Neural cell (in vitro differentiated cells): ENCODE measurements around the gene GFPT2. TPM values are rescaled to one million over a fixed set of nuclear protein-coding genes. Genes with fewer than 3 reads are reported as not detected.
A peak's percentile ranks its signal among the peaks of the same experiment; 100 is the strongest.

Source experiments
- H2AFZ ChIP-seq: fragments of 200-600, 300-800 bp; sonication (generic), shearing (Covaris generic); 2 replicates; pipeline ENCODE4 v1.6.0; 2014; ENCODE audit warnings: low read depth, mild to moderate bottlenecking, antibody characterized with exemption, low read length, moderate library complexity
- H3F3A ChIP-seq: fragments of 200-600 bp; shearing (Covaris generic); 2 replicates; pipeline ENCODE4 v1.6.1; 2016; ENCODE audit warnings: mild to moderate bottlenecking, moderate library complexity, mixed read lengths, antibody characterized with exemption, low read length; ENCODE audit not compliant: insufficient read depth, poor library complexity, severe bottlenecking
- H3K27ac ChIP-seq: fragments of 200-600, 300-800 bp; sonication (generic), shearing (Covaris generic); 2 replicates; pipeline ENCODE4 v1.5.1; 2014; ENCODE audit warnings: mild to moderate bottlenecking, low read length, moderate library complexity
- H3K27me3 ChIP-seq: fragments of 300-800, 200-600 bp; sonication (generic), shearing (Covaris generic); 2 replicates; pipeline ENCODE4 v1.6.0; 2014; ENCODE audit warnings: mild to moderate bottlenecking, low read depth, low read length, moderate library complexity; ENCODE audit not compliant: insufficient read depth
- H3K36me3 ChIP-seq: fragments of 300-800, 200-600 bp; sonication (generic), shearing (Covaris generic); 2 replicates; pipeline ENCODE4 v1.5.1; 2014; ENCODE audit warnings: mild to moderate bottlenecking, antibody characterized with exemption, low read length, moderate library complexity; ENCODE audit not compliant: insufficient read depth
- H3K4me2 ChIP-seq: fragments of 300-800, 200-600 bp; sonication (generic), shearing (Covaris generic); 2 replicates; pipeline ENCODE4 v1.6.0; 2014; ENCODE audit warnings: mild to moderate bottlenecking, low read length
- H3K4me3 ChIP-seq: fragments of 300-800, 200-600 bp; sonication (generic), shearing (Covaris generic); 2 replicates; pipeline ENCODE4 v1.5.1; 2014; ENCODE audit warnings: mild to moderate bottlenecking, low read length, moderate library complexity
- H3K79me2 ChIP-seq: fragments of 200-600 bp; shearing (Covaris generic); replicated peaks from 2 replicates; pipeline ENCODE4 v1.6.0; 2014; ENCODE audit warnings: mild to moderate bottlenecking, low read length, moderate library complexity; ENCODE audit not compliant: insufficient read depth
- H3K9ac ChIP-seq: fragments of 300-800, 200-600 bp; sonication (generic), shearing (Covaris generic); 2 replicates; pipeline ENCODE4 v1.6.1; 2016; ENCODE audit warnings: mild to moderate bottlenecking, low read length, mixed read lengths
- H3K9me2 ChIP-seq: fragments of 200-600 bp; shearing (Covaris generic); 2 replicates; pipeline ENCODE4 v1.6.1; 2016; ENCODE audit warnings: mild to moderate bottlenecking, low read length, mixed read lengths; ENCODE audit not compliant: insufficient read depth
- H3K9me3 ChIP-seq: fragments of 200-600, 300-800 bp; sonication (generic), shearing (Covaris generic); 2 replicates; pipeline ENCODE4 v1.6.1; 2016; ENCODE audit warnings: mild to moderate bottlenecking, mixed run types, low read length, moderate library complexity, mixed read lengths
- H4K20me1 ChIP-seq: fragments of 200-600 bp; shearing (Covaris generic); 2 replicates; pipeline ENCODE4 v1.6.1; 2016; ENCODE audit warnings: mild to moderate bottlenecking, mixed run types; ENCODE audit not compliant: insufficient read depth
- CTCF ChIP-seq: fragments of 450-650 bp; IDR thresholded peaks from 2 replicates; pipeline ENCODE4 v1.5.1; 2014; ENCODE audit warnings: antibody characterized with exemption, mild to moderate bottlenecking, moderate library complexity; ENCODE audit not compliant: poor library complexity, severe bottlenecking
- EP300 ChIP-seq: fragments of 450-650 bp; conservative IDR thresholded peaks from 2 replicates; pipeline ENCODE4 v1.6.1; 2014; ENCODE audit warnings: antibody characterized with exemption, mild to moderate bottlenecking, moderate library complexity; ENCODE audit not compliant: poor library complexity, severe bottlenecking
- EZH2 ChIP-seq: fragments of 200-600, 300-800 bp; shearing (Covaris generic), sonication (generic); IDR thresholded peaks from 2 replicates; pipeline ENCODE4 v1.6.1; 2014; ENCODE audit warnings: antibody characterized with exemption, low read length, borderline replicate concordance, mild to moderate bottlenecking; ENCODE audit not compliant: insufficient read depth, poor library complexity, severe bottlenecking
- MXI1 ChIP-seq: fragments of 450-650 bp; conservative IDR thresholded peaks from 2 replicates; pipeline ENCODE4 v1.6.1; 2014; ENCODE audit warnings: antibody characterized with exemption, mild to moderate bottlenecking; ENCODE audit not compliant: poor library complexity, severe bottlenecking
- POLR2AphosphoS5 ChIP-seq: IDR thresholded peaks from 2 replicates; pipeline ENCODE4 v1.6.1; 2012
- RAD21 ChIP-seq: fragments of 450-650 bp; conservative IDR thresholded peaks from 2 replicates; pipeline ENCODE4 v1.6.1; 2014; ENCODE audit warnings: antibody characterized with exemption, mild to moderate bottlenecking, moderate library complexity
- REST ChIP-seq: IDR thresholded peaks from 2 replicates; pipeline ENCODE4 v1.6.1; 2012; ENCODE audit warnings: borderline replicate concordance
- SMC3 ChIP-seq: fragments of 450-650 bp; conservative IDR thresholded peaks from 2 replicates; pipeline ENCODE4 v1.6.1; 2014; ENCODE audit warnings: antibody characterized with exemption, mild to moderate bottlenecking, moderate library complexity; ENCODE audit not compliant: poor library complexity
- TAF1 ChIP-seq: IDR thresholded peaks from 2 replicates; pipeline ENCODE4 v1.6.1; 2012; ENCODE audit warnings: low read depth
- polyA plus RNA-seq: library from polyadenylated mRNA; depleted of rRNA; stranded (reverse); fragments of >200 nt; gene quantifications from 2 replicates; pipeline ENCODE4 v1.2.3, GENCODE V29; 2014

GFPT2 gene
- polyA plus RNA-seq, 1 donor from 2014 or later = 9.2 TPM

GRCh38 chr5:180290568-180291233 lies 62.4 kb downstream of the GFPT2 start:
- peaks cover 44% of the 10 kb centered on the region for H3K79me2 ChIP-seq
- H3K27ac ChIP-seq = peak overlapping the region; percentile 34
- no peaks in the 10 kb centered on the region for H4K20me1 ChIP-seq
- no peak overlapping the region for H2AFZ ChIP-seq
- H3K4me2 ChIP-seq = peak overlapping the region; percentile 52
- no peaks in the 10 kb centered on the region for H3K9me2 ChIP-seq
- no peaks in the 10 kb centered on the region for H3K36me3 ChIP-seq
- TF ChIP-seq REST (no peak), EZH2 (no peak), MXI1 (no peak), TAF1 (no peak), EP300 (no peak), POLR2AphosphoS5 (no peak), CTCF (no peak), RAD21 (no peak), SMC3 (no peak)
- peak overlapping the region; percentile 85 for H3K9ac ChIP-seq
- no peaks in the 10 kb centered on the region for H3F3A ChIP-seq
- H3K4me3 ChIP-seq = peak overlapping the region; percentile 87
- no peaks in the 10 kb centered on the region for H3K9me3 ChIP-seq
- H3K27me3 ChIP-seq = no peaks in the 10 kb centered on the region

GRCh38 chr5:180289966-180290365 lies 63.2 kb downstream of the GFPT2 start:
- TF ChIP-seq RAD21 = no peak
- TF ChIP-seq REST = no peak
- no peaks in the 10 kb centered on the region for H3K9me3 ChIP-seq
- no peak overlapping the region for H3K9ac ChIP-seq
- H3F3A ChIP-seq = no peaks in the 10 kb centered on the region
- H3K79me2 ChIP-seq = peaks cover 44% of the 10 kb centered on the region
- no peaks in the 10 kb centered on the region for H3K9me2 ChIP-seq
- no peaks in the 10 kb centered on the region for H3K36me3 ChIP-seq
- peak overlapping the region; percentile 87 for H3K4me3 ChIP-seq
- H3K4me2 ChIP-seq = peak overlapping the region; percentile 52
- no peak overlapping the region for H2AFZ ChIP-seq
- H3K27ac ChIP-seq = no peak overlapping the region
- H3K27me3 ChIP-seq = no peaks in the 10 kb centered on the region
- H4K20me1 ChIP-seq = no peaks in the 10 kb centered on the region
